ENCODE data around the gene LGALS16.

DNA sequence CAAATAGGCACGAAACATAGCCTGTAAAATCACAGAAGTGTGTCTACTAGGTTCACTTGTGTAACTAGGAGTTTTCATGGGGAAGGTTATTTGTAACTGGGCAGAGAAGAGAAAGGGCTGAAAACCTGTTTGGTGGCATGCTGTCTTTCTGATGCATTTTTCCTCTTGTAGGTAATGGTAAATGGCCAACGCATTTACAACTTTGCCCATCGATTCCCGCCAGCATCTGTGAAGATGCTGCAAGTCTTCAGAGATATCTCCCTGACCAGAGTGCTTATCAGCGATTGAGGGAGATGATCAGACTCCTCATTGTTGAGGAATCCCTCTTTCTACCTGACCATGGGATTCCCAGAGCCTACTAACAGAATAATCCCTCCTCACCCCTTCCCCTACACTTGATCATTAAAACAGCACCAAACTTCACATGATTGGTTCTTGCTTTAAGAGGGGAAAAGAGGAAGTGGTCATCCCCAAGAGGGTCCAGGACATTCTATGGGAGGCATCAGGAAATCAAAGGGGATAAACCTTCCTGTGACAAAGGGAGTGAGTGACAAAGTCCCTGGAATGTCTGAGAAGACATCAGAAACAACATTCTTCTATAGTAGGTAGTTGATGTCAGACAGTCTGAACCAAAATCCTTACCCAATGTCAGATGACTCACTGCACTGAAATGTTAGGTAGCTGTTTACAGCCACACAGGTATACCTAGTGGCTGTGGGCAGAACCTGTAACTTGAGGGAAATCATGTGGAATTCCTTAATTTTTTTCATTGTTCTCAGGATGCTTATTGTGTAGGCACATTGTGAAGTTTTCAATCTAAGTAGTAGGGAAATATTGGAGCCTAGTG is 53.5 kb downstream of the LGALS16 start:
- TF ChIP-seq EZH2phosphoT487 (IDR thresholded peaks at IDR 0.05; ENCODE audit: insufficient read depth, low read depth) (no peak), EZH2 (IDR thresholded peaks at IDR 0.05; ENCODE audit: insufficient read depth, poor library complexity, severe bottlenecking) (no peak)

All from GM23248 (cell line).